Activated CD8-positive, alpha-beta memory T cell treated with anti-CD3 and anti-CD28 coated beads for 1 hour (primary cell): ENCODE data around the gene PHACTR2.

ENCODE experiments used
- DNase-seq, 2 donors: peaks; one replicate each; pipeline ENCODE4 v3.0.0-alpha.2; 2020; ENCODE audit warnings: low read depth in 1 of 2; ENCODE audit errors: extremely low read depth in 1 of 2

The PHACTR2 gene

DNA sequence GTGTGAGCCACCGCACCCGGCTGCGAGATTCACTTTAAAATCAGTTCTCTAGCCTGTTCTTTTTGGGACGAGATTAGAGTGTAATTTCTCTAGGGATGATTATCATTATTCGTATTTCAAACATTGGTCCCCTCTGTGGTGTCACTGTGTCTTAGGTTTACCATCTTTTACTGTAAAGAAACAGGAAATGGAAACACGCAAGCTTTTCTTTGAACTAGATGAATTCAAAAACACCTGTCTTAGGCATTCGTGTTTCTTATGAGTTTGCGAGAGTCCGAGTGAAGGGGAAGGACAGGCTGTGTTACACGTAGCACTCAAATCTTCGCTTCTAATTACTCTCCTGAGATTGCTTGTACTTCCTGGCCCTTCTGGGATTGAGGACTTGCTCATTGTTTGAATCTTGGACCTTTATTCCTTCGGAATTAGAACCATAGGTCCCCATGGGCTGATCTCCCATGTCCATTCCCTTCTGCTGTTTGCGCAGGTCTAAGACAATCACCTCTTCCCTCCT, 61.6 kb downstream of the PHACTR2 start:
- no peak for DNase-seq

GRCh38 chr6:143740213-143740612, 62.4 kb downstream of the PHACTR2 start:
- DNase-seq = no peak

- no peak for DNase-seq
Measured at GRCh38 chr6:143741480-143741879, 63.7 kb downstream of the PHACTR2 start.

- DNase-seq = no peak
Measured at GRCh38 chr6:143742070-143742954, 64.5 kb downstream of the PHACTR2 start.

- DNase-seq = no peak
Measured at GRCh38 chr6:143742955-143743255, 65.1 kb downstream of the PHACTR2 start.

- DNase-seq = no peak
Measured at GRCh38 chr6:143743301-143744166, 65.8 kb downstream of the PHACTR2 start.

DNA sequence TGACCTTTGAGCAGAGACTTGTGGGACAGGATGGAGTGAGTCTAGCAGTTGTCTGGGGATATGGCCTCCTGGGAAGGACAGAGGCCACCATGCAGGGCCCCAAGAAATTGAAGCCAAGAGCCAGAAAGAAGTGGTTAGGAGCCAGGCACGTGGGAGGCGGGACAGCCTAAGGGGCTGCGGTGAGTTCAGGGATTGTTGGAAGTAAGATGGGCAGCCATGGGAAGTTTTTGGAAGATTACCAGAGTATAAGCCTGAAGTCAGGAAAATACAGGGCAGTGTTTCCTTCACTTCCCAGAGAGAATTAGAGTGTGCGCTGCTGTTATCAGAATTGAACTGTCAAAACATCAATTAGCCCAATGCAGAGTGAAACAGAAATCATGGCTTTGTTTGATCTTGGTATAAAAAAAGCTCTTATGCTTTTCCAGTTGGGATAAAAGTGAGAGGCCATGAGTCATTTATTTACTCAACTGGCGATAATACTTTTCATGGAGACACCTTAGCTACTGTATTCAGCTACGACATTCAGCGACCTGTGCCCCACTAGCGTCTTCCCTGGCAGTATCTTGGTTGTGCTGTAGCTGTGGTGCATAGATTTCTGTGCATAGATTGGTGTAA, 66.9 kb downstream of the PHACTR2 start:
- DNase-seq = no peak

DNA sequence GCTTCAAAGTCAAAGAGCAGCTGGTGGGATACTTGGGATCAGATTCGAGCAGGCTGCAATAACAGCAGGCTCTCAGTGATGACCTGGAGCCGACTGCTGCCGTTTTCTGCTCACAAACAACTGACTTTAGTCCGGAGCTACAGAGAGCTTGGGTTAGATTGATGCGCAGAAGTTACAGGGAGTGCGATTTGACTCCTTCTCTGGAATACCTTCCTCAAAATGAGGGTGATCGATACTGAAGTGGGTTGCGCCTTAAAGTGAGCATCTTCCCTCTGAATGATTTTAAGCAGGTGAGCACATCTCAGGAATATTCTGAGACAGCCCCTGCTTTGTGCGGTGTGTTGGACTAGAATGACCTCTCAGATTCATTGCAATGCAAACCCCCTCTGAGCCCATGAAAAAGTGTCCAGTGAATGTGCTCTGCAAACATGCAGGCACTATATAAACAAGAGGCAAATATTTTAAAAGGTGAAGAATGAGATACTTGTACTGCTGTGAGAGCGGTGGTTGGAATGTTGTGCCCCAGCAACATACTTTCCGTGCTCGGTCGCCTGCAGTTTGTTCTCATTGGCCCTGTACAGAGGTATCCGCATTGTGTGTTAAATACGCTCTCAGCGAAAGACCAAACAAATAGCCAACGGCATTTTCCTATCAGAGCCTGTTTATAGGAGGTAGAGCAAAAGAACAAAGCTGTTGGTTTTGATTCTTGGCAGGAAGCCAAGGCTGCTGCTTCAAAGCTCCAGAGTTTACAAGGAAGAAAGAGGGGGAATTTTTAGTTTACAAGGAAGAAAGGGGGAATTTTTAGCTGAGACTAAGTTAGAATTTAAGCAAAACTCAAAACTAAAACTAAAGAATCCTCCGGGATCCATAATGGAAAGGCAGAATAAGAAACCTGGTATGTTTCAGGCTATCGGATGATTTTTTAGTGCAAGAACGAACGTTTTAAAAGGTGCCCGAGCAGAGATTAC, 67.7 kb downstream of the PHACTR2 start:
- no peak for DNase-seq

- DNase-seq = no peak
Measured at GRCh38 chr6:143746202-143747119, 68.7 kb downstream of the PHACTR2 start.

GRCh38 chr6:143747347-143747842, 69.6 kb downstream of the PHACTR2 start:
- no peak for DNase-seq

DNA sequence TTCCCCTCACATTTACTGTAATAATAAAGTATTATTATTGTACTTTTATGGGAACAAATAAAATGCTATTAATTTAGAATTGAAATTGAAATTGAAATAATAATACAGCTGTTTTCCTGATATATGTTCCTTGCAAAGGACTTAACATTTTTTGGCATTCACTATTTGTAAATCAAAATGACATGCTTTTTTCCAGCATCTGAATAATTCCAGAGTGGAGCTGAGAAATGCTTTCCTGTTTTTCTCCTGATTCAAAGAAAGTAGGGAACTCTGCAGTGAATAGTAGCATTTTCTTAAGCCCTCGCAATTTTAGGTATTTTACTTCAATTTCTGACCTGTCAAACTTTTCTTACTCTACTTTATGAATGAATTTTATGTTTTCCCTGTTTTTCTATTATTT, 72.1 kb downstream of the PHACTR2 start:
- no peak for DNase-seq

DNA sequence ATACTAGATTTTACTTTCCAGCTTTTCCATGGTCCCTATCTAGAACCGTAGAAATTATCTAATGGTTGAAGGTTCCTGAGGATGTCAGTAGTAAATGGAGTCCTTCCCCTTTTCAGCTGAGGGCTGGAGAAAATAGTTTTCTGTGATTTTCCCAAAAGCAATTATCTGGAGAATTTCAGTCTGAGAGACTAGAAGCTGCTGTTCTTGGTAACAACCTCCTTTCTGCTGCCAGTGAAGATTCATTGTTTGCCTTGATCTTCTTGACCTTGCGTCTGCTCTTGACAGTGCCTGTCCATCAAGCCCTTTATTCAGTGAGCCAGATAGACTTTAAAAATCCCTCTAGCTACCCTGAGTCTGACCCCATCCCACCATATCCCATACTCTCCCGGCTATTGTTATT, 73.1 kb downstream of the PHACTR2 start:
- no peak for DNase-seq

GRCh38 chr6:143752459-143752858, 74.7 kb downstream of the PHACTR2 start:
- no peak for DNase-seq

DNA sequence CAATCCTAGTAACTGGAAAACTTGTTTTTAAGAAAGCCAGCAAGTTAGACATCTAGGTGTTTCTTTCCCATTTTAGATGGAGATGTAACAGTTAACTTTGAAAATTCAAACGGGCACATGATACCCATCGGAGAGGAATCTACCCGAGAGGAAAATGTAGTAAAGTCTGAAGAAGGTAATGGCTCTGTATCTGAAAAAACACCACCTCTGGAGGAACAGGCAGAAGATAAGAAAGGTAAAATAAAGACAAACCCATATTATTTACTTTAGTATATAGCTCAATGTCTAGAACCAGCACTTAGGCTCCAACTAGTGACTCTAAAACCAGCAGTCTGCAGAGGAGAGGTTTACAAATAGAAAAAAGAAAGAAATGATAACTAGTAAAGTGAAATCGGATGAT, 75.9 kb downstream of the PHACTR2 start:
- DNase-seq = no peak

GRCh38 chr6:143754204-143754603, 76.4 kb downstream of the PHACTR2 start:
- no peak for DNase-seq

- DNase-seq = no peak
Measured at GRCh38 chr6:143755301-143755744, 77.6 kb downstream of the PHACTR2 start.

DNA sequence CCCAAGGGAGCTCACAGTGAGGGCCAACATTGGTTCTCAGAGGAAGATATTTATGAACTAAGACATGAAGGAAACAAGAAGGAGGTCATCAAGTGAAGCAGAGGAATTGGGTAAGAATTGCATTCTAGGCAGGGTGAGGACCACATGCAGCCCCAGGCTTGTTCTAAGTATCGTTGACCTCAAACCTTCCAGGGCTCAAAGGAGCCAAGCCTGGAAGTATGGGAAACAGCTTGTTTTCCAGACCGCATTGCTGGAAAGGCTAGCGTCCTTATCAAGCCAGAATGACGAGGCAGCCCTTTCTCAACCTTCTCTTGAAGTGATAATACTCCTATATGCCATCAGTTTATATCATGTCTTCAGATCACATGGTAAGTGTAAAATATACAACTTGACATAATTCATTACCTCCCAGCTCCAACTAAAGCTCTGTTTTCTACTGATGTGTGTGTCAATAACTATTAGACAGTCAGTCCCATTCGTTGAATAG, 79.6 kb downstream of the PHACTR2 start:
- DNase-seq = no peak

- no peak for DNase-seq
Measured at GRCh38 chr6:143758551-143758950, 80.8 kb downstream of the PHACTR2 start.

- DNase-seq = no peak
Measured at GRCh38 chr6:143759666-143760065, 81.9 kb downstream of the PHACTR2 start.
